Thyroid gland (tissue), 4 donors: ENCODE results near the gene BCL7C. TPM values are rescaled to one million over a fixed set of nuclear protein-coding genes. Genes with fewer than 3 reads are reported as not detected.

Experiments
- microRNA counts, 2 donors: library from miRNA; unstranded; fragments of <30 nt; microRNA quantifications; one replicate each; lab custom pipeline; 2016 to 2017
- microRNA-seq: library from miRNA; unstranded; fragments of <30 nt; microRNA quantifications from one replicate; pipeline ENCODE4, GENCODE V29; 2016
- small RNA-seq: library from RNA; depleted of rRNA; stranded (forward); fragments of <200 nt; gene quantifications from one replicate; pipeline ENCODE3, GENCODE V24; 2016
- total RNA-seq, 4 donors: library from RNA; depleted of rRNA; stranded (reverse); fragments of >200 nt; gene quantifications; one replicate each; pipeline ENCODE4 v1.2.3, GENCODE V29; 2016

Gene BCL7C
- total RNA-seq, 4 donors from 2014 or later = 43.6 to 67.6 (median 47.9) TPM

MicroRNA genes within 50 kb of the gene (microRNA counts, 767-probe panel; counts per million panel counts)
- microRNA hsa-miR-762 (lab: Ali Mortazavi, UCI) = 0 counts per million in 2 donors

Small RNAs within 50 kb of the gene (microRNA-seq; reads per million reads assigned to microRNA genes)
- gene MIR4519 (2.6 reads per million), gene MIR762 (not detected)

Small RNAs within 50 kb of the gene (small RNA-seq; reads per million reads assigned to genes)
- gene MIR4519 = not detected
- not detected for gene MIR762

Other genes with a start within 250 kb of the BCL7C start
- gene PRR14, start 243.1 kb downstream of the BCL7C start, total RNA-seq = 10 to 100 TPM; 26.5 to 44.7 (median 34.7) TPM
- 10 to 100 TPM; 35.6 to 56.8 (median 42.1) TPM for gene FBRS, start 235.6 kb downstream of the BCL7C start, total RNA-seq
- gene SRCAP, start 194.9 kb downstream of the BCL7C start, total RNA-seq = 10 to 100 TPM; 32.9 to 57.7 (median 50.7) TPM
- gene PHKG2, start 145.7 kb downstream of the BCL7C start, total RNA-seq = 10 to 100 TPM; 28.1 to 52.8 (median 42.3) TPM
- 10 to 100 TPM in 3 of 4 donors, 1 to 10 TPM in 1; 9.6 to 24.7 (median 15.5) TPM for gene CFAP119, start 132.0 kb downstream of the BCL7C start, total RNA-seq
- gene RNF40, start 131.8 kb downstream of the BCL7C start, total RNA-seq = 100 to 1,000 TPM; 105 to 147 (median 113) TPM
- 10 to 100 TPM; 14.5 to 26.7 (median 19.0) TPM for gene ZNF629, start 106.9 kb downstream of the BCL7C start, total RNA-seq
- 1 to 10 TPM; 2.6 to 7.5 (median 5.6) TPM for gene CTF1, start 2.5 kb upstream of the BCL7C start, total RNA-seq
- 10 to 100 TPM; 11.7 to 24.0 (median 14.4) TPM for gene FBXL19, start 29.5 kb upstream of the BCL7C start, total RNA-seq
- 10 to 100 TPM; 32.9 to 49.5 (median 40.2) TPM for gene ORAI3, start 55.0 kb upstream of the BCL7C start, total RNA-seq
- gene SETD1A, start 63.7 kb upstream of the BCL7C start, total RNA-seq = 10 to 100 TPM in 2 of 4 donors, 1 to 10 TPM in 2; 7.7 to 11.4 (median 9.2) TPM
- 10 to 100 TPM in 2 of 4 donors, 1 to 10 TPM in 2; 4.0 to 13.8 (median 10.9) TPM for gene HSD3B7, start 91.1 kb upstream of the BCL7C start, total RNA-seq
- gene STX1B, start 116.6 kb upstream of the BCL7C start, total RNA-seq = under 1 TPM in 2 of 4 donors, not detected in 2; 0.34 to 0.40 TPM
- gene STX4, start 139.5 kb upstream of the BCL7C start, total RNA-seq = 10 to 100 TPM; 26.8 to 47.6 (median 39.9) TPM
- gene ZNF668, start 180.2 kb upstream of the BCL7C start, total RNA-seq = 10 to 100 TPM in 3 of 4 donors, 1 to 10 TPM in 1; 9.0 to 15.2 (median 11.9) TPM
- gene ZNF646, start 180.3 kb upstream of the BCL7C start, total RNA-seq = 10 to 100 TPM; 13.3 to 20.1 (median 17.7) TPM
- 1 to 10 TPM in 3 of 4 donors, under 1 TPM in 1; 0.93 to 1.9 (median 1.6) TPM for gene PRSS53, start 194.9 kb upstream of the BCL7C start, total RNA-seq
- gene VKORC1, start 200.7 kb upstream of the BCL7C start, total RNA-seq = 100 to 1,000 TPM in 2 of 4 donors, 10 to 100 TPM in 2; 58.7 to 145 (median 104) TPM
- 10 to 100 TPM; 30.1 to 52.0 (median 40.5) TPM for gene BCKDK, start 214.3 kb upstream of the BCL7C start, total RNA-seq
- gene KAT8, start 223.6 kb upstream of the BCL7C start, total RNA-seq = 100 to 1,000 TPM in 3 of 4 donors, 10 to 100 TPM in 1; 90.0 to 121 (median 113) TPM
- gene PRSS8, start 241.7 kb upstream of the BCL7C start, total RNA-seq = 10 to 100 TPM; 42.1 to 89.9 (median 72.8) TPM